T-cell (primary cell): Measurements from ENCODE around the gene S100G. TPM values are rescaled to one million over a fixed set of nuclear protein-coding genes. Genes with fewer than 3 reads are reported as not detected.
"Not testable (repeated sequence)": the region's sequence is repeated elsewhere in the genome, so short reads cannot be mapped to it uniquely, and the experiment has no call there.

Experiments
- ATAC-seq, 4 experiments: fragments of 200-7000 bp in 3 of 4; fragments of 150-1000 bp in 1 of 4; cut with Tn5 transposase; replicated peaks in 1 of 4; 1 replicate in 3 of 4; 2 replicates in 1 of 4; pipeline ENCODE4 v1.10.0; 2021; ENCODE audit warnings: moderate library complexity in 3 of 4, mild to moderate bottlenecking in 2 of 4, moderate number of reproducible peaks in 1 of 4
- CTCF ChIA-PET, 2 donors: fragments of 300-600 bp; sonication (Branson Sonifier 250); formaldehyde crosslinking; loops; one replicate each; lab custom pipeline; 2022; ENCODE audit warnings: antibody characterized with exemption in 2 of 2; lab: Charles Lee
- POLR2A ChIA-PET, 2 donors: fragments of 300-600 bp; sonication (Branson Sonifier 250); formaldehyde crosslinking; loops; one replicate each; lab custom pipeline; 2022; ENCODE audit warnings: antibody characterized with exemption in 2 of 2; lab: Charles Lee
- DNase-seq, 35 experiments: peaks; one replicate each; pipeline versions ENCODE4 v3.0.0 to v3.0.0-alpha.2; 2013 to 2023
- H3K27ac ChIP-seq: one replicate; pipeline ENCODE4 v1.5.1; 2013; ENCODE audit warnings: low read length
- H3K27me3 ChIP-seq, 2 experiments: replicated peaks in 1 of 2; 1 replicate in 1 of 2; 2 replicates in 1 of 2; pipeline versions ENCODE4 v1.6.1 to v1.7.0; 2013; ENCODE audit warnings: low read length in 1 of 2, mixed read lengths in 1 of 2; ENCODE audit not compliant: control insufficient read depth in 2 of 2, insufficient read depth in 2 of 2; ENCODE audit errors: extremely low read depth in 1 of 2
- H3K36me3 ChIP-seq, 2 donors: 1 replicate in 1 of 2; 2 replicates in 1 of 2; pipeline versions ENCODE4 v1.6.1 to v1.7.0; 2013; ENCODE audit warnings: low read length in 1 of 2; ENCODE audit not compliant: control insufficient read depth in 2 of 2, insufficient read depth in 1 of 2; ENCODE audit errors: extremely low read depth in 1 of 2
- H3K4me1 ChIP-seq, 2 experiments: 1 replicate in 1 of 2; 2 replicates in 1 of 2; pipeline versions ENCODE4 v1.6.1 to v1.7.0; 2013; ENCODE audit warnings: low read length in 2 of 2, mixed read lengths in 1 of 2; ENCODE audit not compliant: insufficient read depth in 2 of 2, control insufficient read depth in 1 of 2; ENCODE audit errors: extremely low read depth in 1 of 2
- H3K4me3 ChIP-seq, 2 donors: 1 replicate in 1 of 2; 2 replicates in 1 of 2; pipeline versions ENCODE4 v1.5.1 to v1.7.0; 2013; ENCODE audit warnings: mild to moderate bottlenecking in 2 of 2, low read length in 1 of 2, moderate library complexity in 1 of 2; ENCODE audit not compliant: control insufficient read depth in 1 of 2; ENCODE audit errors: extremely low read depth in 1 of 2
- H3K9me3 ChIP-seq: 2 replicates; pipeline ENCODE4 v1.7.0; 2013
- H3K27ac Mint-ChIP-seq, 2 donors: one replicate each; pipeline ENCODE4 v1.8.0; 2020 to 2021; ENCODE audit warnings: mild to moderate bottlenecking in 2 of 2, mixed read lengths in 2 of 2
- H3K27me3 Mint-ChIP-seq, 2 donors: one replicate each; pipeline ENCODE4 v1.8.0; 2021 to 2022; ENCODE audit warnings: mixed read lengths in 2 of 2
- H3K36me3 Mint-ChIP-seq: one replicate; pipeline ENCODE4 v1.8.0; 2021; ENCODE audit warnings: mixed read lengths
- H3K4me1 Mint-ChIP-seq, 3 donors: one replicate each; pipeline ENCODE4 v1.8.0; 2020 to 2022; ENCODE audit warnings: mixed read lengths in 3 of 3, mild to moderate bottlenecking in 1 of 3
- H3K4me3 Mint-ChIP-seq, 3 donors: one replicate each; pipeline ENCODE4 v1.8.0; 2020 to 2022; ENCODE audit warnings: mild to moderate bottlenecking in 3 of 3, mixed read lengths in 3 of 3, moderate library complexity in 3 of 3
- H3K9me3 Mint-ChIP-seq, 3 donors: one replicate each; pipeline ENCODE4 v1.8.0; 2020 to 2022; ENCODE audit warnings: mixed read lengths in 3 of 3
- WGBS: methylation state at CpG from one replicate; pipeline ENCODE4 v1.1.5; 2013; ENCODE audit warnings: missing lambda C conversion rate; ENCODE audit not compliant: insufficient coverage; 5-methylcytosine and 5-hydroxymethylcytosine counted together
- total RNA-seq, 35 experiments: library from RNA in 6 of 35; stranded (reverse) in 6 of 35; fragments of 120-200 nt in 1 of 35; gene quantifications; one replicate each; pipeline versions ENCODE4 v1.2.1 to v1.2.4 and lab custom pipeline; 2013 to 2026

The S100G gene
- total RNA-seq, 5 donors from 2014 or later (not counting 1 experiment from before 2014, with no cell fraction given) = not detected

DNA sequence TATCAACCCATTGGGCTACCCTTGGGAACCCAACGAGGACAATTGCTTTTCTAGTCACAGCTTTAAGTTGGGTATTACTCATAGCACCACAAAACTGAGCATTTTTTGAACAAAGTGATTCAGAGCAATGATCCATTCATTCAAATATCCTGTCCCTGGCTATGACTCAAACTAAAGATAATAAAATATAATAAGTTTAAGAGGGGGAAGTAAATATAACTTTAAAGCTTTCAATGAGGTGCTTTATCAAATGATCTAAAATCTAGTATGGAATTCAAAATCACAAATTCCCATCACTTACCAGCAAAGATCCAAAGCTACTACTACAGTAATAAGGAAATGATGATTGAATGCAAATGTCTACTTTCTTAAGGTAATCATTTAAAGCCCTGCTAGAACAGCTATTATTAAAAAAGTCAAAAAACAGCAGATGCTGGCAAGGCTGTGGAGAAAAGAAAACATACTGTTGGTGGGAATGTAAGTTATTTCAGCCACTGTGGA, 39.8 kb upstream of the S100G start:
- H3K27ac ChIP-seq = no peak overlapping the region
- H3K36me3 Mint-ChIP-seq = peaks cover 13% of the 10 kb centered on the region
- DNase-seq (no peak), ATAC-seq (no peak)
- no peak overlapping the region for H3K27ac Mint-ChIP-seq
- H3K27me3 Mint-ChIP-seq = peaks cover 0 to 4% of the 10 kb centered on the region in 2 donors
- WGBS = no CpG with 5 or more reads among the region's 1 CpG
- no peaks in the 10 kb centered on the region for H3K9me3 ChIP-seq
- no peak overlapping the region for H3K4me3 ChIP-seq
- H3K4me1 ChIP-seq = peaks cover 4 to 11% of the 10 kb centered on the region in 2 experiments
- peaks cover 6 to 19% (median 19%) of the 10 kb centered on the region in 3 donors for H3K4me1 Mint-ChIP-seq
- no peaks in the 10 kb centered on the region for H3K27me3 ChIP-seq
- H3K4me3 Mint-ChIP-seq = no peak overlapping the region
- ChIA-PET POLR2A (interaction anchor here in 1 of 2 donors (0.6 kb wide), 1 partner anchor 21 kb away, joined by 3 read pairs; no protein-coding TSS in a partner anchor), CTCF (no interaction called here)
- H3K9me3 Mint-ChIP-seq = peaks cover 0 to 2% (median 0%) of the 10 kb centered on the region in 3 donors
- no peaks in the 10 kb centered on the region for H3K36me3 ChIP-seq

DNA sequence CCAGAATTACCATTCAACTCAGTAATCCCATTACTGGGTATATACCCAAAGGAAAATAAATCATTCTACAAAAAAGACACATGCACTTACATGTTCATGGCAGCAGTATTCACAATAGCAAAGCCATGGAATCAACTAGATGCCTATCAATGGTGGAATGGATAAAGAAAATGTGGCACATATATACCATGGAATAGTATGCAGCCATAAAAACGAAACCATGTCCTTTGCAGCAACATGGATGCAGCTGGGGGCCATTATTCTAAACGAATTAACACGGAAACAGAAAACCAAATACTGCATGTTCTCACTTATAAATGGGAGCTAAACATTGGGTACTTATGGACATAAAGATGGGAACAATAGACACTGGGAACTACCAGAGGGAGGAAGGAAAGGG, 39.3 kb upstream of the S100G start:
- no CpG with 5 or more reads among the region's 3 CpGs for WGBS
- CTCF ChIA-PET, ATAC-seq: not testable (repeated sequence)

DNA sequence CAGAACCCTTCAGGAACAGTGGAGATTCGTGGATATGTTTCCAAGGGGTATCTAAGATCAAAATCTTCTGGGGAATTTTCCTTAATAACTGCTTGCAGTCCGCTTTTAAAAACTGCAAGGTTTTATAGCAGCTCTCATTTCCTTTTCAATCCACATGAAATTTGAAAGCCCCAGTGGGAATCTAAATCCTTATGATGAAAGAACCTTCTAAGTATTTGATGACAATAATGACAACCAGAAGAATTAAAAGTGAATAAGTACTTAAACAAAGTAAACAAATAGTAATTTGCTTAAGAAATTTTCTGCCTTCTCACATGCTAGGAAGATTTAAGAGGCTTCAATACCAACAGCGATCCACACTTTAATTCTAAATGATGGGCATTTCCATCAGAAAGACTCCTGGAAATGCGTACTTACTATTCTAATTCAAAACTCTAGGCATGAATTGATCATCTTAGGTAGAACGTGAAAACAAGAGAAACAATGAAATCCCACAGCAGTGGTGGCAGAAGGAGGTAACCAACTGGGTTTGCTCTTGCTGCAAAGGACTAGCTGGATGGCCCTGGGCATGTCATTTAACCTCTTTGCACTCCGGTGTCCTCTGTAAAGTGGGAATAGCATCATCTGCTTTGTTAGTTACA, 37.6 kb upstream of the S100G start:
- H3K36me3 ChIP-seq = no peaks in the 10 kb centered on the region
- no CpG with 5 or more reads among the region's 6 CpGs for WGBS
- H3K27ac Mint-ChIP-seq = no peak overlapping the region

More for the DNA sequence above, 39.3 kb upstream of the S100G start:
- H3K4me3 Mint-ChIP-seq, H3K27me3 Mint-ChIP-seq, H3K36me3 ChIP-seq, H3K27me3 ChIP-seq, H3K9me3 ChIP-seq, H3K27ac ChIP-seq, H3K27ac Mint-ChIP-seq, DNase-seq, H3K4me3 ChIP-seq, H3K4me1 ChIP-seq, H3K9me3 Mint-ChIP-seq: not testable (repeated sequence)
- Mint-ChIP-seq H3K36me3 (peaks cover 13% of the 10 kb centered on the region), H3K4me1 (peaks cover 6 to 17% (median 17%) of the 10 kb centered on the region in 3 donors)
- POLR2A ChIA-PET = interaction anchor here in 1 of 2 donors (0.6 kb wide), 1 partner anchor 20 kb away, joined by 3 read pairs; no protein-coding TSS in a partner anchor

DNA sequence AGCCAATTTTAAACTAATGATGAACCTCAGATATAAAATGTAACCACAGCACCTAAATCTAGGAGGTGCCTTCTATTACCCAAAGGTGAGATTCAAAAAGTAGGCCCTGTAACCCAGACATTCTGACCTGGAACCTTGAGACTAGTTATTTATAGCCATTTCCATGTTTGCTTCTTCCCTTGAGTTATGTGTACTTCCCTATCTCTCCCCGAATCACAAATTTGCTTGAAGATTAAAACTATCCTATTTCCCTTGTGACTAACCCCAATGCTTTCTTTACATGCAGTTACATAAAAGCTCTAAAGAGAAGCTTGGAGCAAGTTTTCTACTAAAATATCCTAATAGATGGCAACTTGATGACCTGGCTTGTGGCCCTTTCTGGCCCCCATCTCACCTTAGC, 32.6 kb upstream of the S100G start:
- H3K4me3 ChIP-seq = no peak overlapping the region
- Mint-ChIP-seq H3K9me3 (peaks cover 0 to 6% (median 4%) of the 10 kb centered on the region in 3 donors), H3K4me1 (no peaks in the 10 kb centered on the region), H3K4me3 (no peak overlapping the region), H3K36me3 (peaks cover 34% of the 10 kb centered on the region), H3K27me3 (peaks cover 0 to 5% of the 10 kb centered on the region in 2 donors), H3K27ac (no peak overlapping the region)
- WGBS = no CpG with 5 or more reads among the region's 1 CpG
- no peaks in the 10 kb centered on the region for H3K4me1 ChIP-seq
- H3K27me3 ChIP-seq = no peaks in the 10 kb centered on the region
- no peaks in the 10 kb centered on the region for H3K36me3 ChIP-seq
- DNase-seq = no peak
- no peaks in the 10 kb centered on the region for H3K9me3 ChIP-seq
- ChIA-PET POLR2A (no interaction called here), CTCF (no interaction called here)
- H3K27ac ChIP-seq = no peak overlapping the region
- no peak for ATAC-seq

More for the DNA sequence above, 37.6 kb upstream of the S100G start:
- Histone ChIP-seq H3K4me3 (no peak overlapping the region), H3K4me1 (peaks cover 2 to 4% of the 10 kb centered on the region in 2 experiments), H3K27ac (no peak overlapping the region), H3K27me3 (no peaks in the 10 kb centered on the region), H3K9me3 (no peaks in the 10 kb centered on the region)
- CTCF ChIA-PET = interaction anchor here in 1 of 2 donors (0.6 kb wide), 1 partner anchor 28 kb away, joined by 7 read pairs; no protein-coding TSS in a partner anchor
- POLR2A ChIA-PET = interaction anchor here in 1 of 2 donors (0.7 kb wide), 1 partner anchor 616 kb away, joined by 3 read pairs; no protein-coding TSS in a partner anchor
- peaks cover 2 to 4% (median 4%) of the 10 kb centered on the region in 3 donors for H3K4me1 Mint-ChIP-seq
- H3K27me3 Mint-ChIP-seq = peaks cover 0 to 2% of the 10 kb centered on the region in 2 donors
- H3K9me3 Mint-ChIP-seq = peaks cover 0 to 2% (median 0%) of the 10 kb centered on the region in 3 donors
- peaks cover 20% of the 10 kb centered on the region for H3K36me3 Mint-ChIP-seq
- no peak for DNase-seq
- no peak overlapping the region for H3K4me3 Mint-ChIP-seq
- ATAC-seq = no peak

DNA sequence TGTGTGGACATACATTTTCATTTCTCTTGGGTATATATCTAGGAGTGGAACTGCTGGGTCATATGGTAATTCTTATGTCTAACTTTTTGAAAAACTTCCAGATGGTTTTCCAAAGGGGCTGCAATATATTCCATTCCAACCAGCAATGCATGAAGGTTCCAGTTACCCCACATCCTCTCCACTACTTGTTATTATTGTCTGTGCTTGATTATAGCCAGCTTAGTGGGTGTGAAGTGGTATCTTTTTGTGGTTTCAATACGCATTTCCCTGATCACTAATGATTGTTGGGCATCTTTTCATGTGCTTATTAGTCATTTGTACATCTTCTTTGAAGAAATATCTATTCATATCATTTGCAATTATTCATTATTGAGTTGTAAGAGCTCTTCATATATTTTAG, 31.5 kb upstream of the S100G start:
- Mint-ChIP-seq H3K27ac (no peak overlapping the region), H3K27me3 (peaks cover 0 to 5% of the 10 kb centered on the region in 2 donors), H3K9me3 (peaks cover 0 to 6% (median 4%) of the 10 kb centered on the region in 3 donors), H3K4me3 (no peak overlapping the region), H3K36me3 (peaks cover 29% of the 10 kb centered on the region), H3K4me1 (peaks cover 0 to 2% (median 0%) of the 10 kb centered on the region in 3 donors)
- POLR2A ChIA-PET = interaction anchor here in 1 of 2 donors (0.6 kb wide), 1 partner anchor 619 kb away, joined by 3 read pairs; no protein-coding TSS in a partner anchor
- Histone ChIP-seq H3K4me1 (no peaks in the 10 kb centered on the region), H3K27me3 (no peaks in the 10 kb centered on the region), H3K9me3 (no peaks in the 10 kb centered on the region), H3K4me3 (no peak overlapping the region), H3K27ac (no peak overlapping the region), H3K36me3 (no peaks in the 10 kb centered on the region)
- no CpG with 5 or more reads among the region's 1 CpG for WGBS
- ATAC-seq (no peak), DNase-seq (no peak)
- CTCF ChIA-PET = no interaction called here

DNA sequence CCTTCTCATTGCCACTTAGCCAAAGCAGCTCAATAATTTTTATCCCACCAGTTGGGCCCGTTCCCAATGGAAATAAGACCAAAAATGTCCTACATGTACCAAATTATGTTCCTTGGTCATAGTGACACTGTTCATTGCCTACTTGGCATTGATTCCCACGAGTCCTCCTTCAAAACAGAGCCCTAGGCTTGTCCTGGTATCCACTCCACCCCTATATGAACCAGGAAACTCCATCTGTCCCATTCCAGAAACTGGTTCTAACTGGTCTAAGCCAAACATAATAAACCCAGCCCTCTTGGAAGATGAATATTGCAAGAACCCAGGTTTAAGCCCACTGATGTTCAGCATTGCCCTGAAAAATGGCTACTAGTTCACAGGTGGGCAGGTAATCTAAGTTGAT, 30.9 kb upstream of the S100G start:
- POLR2A ChIA-PET = no interaction called here
- Mint-ChIP-seq H3K36me3 (peaks cover 24% of the 10 kb centered on the region), H3K27me3 (peaks cover 0 to 5% of the 10 kb centered on the region in 2 donors), H3K9me3 (peaks cover 0 to 6% (median 4%) of the 10 kb centered on the region in 3 donors), H3K4me3 (no peak overlapping the region), H3K27ac (no peak overlapping the region), H3K4me1 (peaks cover 0 to 3% (median 0%) of the 10 kb centered on the region in 3 donors)
- Histone ChIP-seq H3K27me3 (no peaks in the 10 kb centered on the region), H3K4me3 (no peak overlapping the region), H3K9me3 (no peaks in the 10 kb centered on the region), H3K36me3 (no peaks in the 10 kb centered on the region), H3K27ac (no peak overlapping the region), H3K4me1 (no peaks in the 10 kb centered on the region)
- WGBS = 80% methylated on average over 2 of the region's 2 CpGs
- CTCF ChIA-PET = interaction anchor here in 1 of 2 donors (0.6 kb wide), 1 partner anchor 1168 kb away, joined by 3 read pairs; no protein-coding TSS in a partner anchor
- DNase-seq (no peak), ATAC-seq (no peak)
